GM19240 (cell line): ENCODE data around the gene ZC3H7B.
A peak's percentile ranks its signal among the peaks of the same experiment; 100 is the strongest.

Experiments used
- DNase-seq: peaks from one replicate; pipeline ENCODE4 v3.0.0; 2011; ENCODE audit warnings: low spot score; ENCODE audit not compliant: insufficient read length

The ZC3H7B gene

DNA sequence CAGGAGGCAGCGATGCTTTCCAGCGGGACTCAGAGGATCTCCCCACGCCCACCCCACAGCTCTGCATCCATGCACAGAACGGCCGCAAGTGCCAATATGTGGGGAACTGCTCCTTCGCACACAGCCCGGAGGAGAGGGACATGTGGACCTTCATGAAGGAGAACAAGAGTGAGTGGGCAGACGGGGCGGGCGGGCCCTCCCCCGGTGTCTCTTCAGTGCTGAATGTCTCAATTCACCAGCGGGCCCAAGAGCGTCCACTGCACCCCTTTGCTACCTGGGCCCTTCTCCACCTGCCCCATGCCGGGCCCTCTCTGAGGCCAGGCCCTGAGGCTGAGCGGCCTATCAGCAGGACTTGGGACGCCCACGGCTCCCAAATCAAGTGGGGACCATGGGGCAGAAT is 54.6 kb downstream of the ZC3H7B start:
- DNase-seq = no peak

GRCh38 chr22:41356430-41357028 is 55.2 kb downstream of the ZC3H7B start:
- DNase-seq = no peak

DNA sequence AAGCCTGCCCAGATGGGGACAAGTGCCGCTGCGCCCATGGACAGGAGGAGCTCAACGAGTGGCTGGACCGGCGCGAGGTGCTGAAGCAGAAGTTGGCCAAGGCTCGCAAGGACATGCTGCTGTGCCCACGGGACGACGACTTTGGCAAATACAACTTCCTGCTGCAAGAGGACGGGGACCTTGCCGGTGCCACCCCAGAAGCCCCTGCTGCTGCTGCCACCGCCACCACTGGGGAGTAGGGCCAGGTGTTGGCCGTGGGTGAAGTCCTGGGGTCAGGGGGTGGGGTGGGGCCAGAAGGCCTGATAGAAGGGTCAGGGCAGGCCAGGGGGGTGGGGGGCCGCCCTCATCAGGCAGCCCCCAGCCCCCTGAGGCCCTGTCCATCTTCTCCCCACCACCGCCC is 55.9 kb downstream of the ZC3H7B start:
- DNase-seq = no peak

- no peak for DNase-seq
Observed at GRCh38 chr22:41358927-41359326, 57.6 kb downstream of the ZC3H7B start.

- DNase-seq = no peak
Observed at GRCh38 chr22:41359376-41359775, 58.1 kb downstream of the ZC3H7B start.

DNA sequence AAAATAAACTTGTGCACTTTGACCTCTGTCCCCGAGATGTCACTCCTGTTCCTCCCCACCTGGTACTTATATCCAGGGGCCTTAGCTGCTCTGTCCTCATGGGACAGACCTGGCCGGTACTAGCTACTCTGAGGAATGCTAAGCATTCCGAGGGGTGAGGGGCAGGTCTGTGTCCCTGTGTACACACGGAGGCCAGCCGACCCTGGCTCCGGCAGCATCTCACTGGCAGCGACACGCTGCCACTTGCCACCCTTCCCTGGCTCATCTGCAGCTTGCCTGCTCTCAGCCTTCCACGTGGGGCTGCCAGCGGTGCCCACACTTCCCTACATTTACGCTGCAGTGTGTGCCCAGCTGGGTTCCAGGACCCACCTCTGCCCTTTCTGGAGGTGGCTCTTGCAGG is 58.8 kb downstream of the ZC3H7B start:
- no peak for DNase-seq

- DNase-seq = no peak
Observed at GRCh38 chr22:41361716-41362310, 60.5 kb downstream of the ZC3H7B start.

GRCh38 chr22:41362615-41363014 is 61.3 kb downstream of the ZC3H7B start:
- no peak for DNase-seq

- no peak for DNase-seq
Observed at GRCh38 chr22:41364233-41364632, 62.9 kb downstream of the ZC3H7B start.

DNA sequence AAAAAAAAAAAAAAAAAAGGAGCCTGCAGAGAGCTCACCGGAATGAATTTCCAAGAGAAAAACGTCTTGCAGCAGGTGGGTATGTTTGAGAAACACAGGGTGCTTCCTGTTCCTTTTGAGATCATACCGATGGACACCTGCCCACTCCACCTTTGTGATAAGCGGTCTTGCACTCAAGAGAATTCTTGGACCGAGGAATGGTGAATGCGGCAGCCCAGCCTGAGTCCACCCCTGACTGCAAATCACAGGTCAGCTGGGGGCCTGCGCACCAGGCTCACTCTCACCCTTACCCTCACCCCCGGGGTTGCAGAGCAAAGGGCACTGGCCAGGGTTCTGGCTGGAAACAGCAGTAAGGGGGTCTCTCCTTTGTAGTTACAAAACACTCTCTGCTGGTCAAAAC is 63.6 kb downstream of the ZC3H7B start:
- no peak for DNase-seq

GRCh38 chr22:41365425-41365824 is 64.1 kb downstream of the ZC3H7B start:
- DNase-seq = no peak

GRCh38 chr22:41366323-41367029 is 65.2 kb downstream of the ZC3H7B start:
- no peak for DNase-seq

DNA sequence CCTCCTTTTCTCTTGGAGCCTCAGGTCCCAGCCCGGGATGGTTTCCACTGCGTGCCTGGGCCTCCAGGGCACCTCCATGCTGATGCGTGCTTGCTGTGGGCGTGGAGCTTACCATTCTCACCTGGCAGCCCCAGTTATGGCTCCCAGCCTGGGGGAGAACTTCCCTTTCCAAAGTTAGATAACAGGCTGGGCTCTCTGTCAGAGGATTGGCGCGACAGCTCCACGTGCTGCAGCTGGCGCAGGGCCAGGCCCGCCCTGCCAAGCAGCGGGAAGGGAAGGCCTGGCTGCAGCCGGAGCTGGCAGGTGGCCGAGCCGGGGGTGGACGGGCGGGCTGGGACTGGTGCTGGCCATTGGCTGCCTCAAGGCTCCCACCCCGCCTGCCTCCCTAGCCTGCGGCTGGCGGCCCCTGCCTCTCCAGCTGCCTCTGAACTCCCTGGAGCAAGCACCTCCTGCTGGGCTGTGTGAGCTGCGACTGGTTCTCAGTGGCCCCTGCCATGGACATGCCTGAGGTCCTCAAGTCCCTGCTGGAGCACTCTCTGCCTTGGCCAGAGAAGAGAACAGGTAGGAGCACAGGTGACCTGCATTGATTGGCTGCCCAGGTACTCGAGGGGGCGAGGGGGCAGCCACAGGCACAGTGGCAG is 65.8 kb downstream of the ZC3H7B start:
- no peak for DNase-seq

DNA sequence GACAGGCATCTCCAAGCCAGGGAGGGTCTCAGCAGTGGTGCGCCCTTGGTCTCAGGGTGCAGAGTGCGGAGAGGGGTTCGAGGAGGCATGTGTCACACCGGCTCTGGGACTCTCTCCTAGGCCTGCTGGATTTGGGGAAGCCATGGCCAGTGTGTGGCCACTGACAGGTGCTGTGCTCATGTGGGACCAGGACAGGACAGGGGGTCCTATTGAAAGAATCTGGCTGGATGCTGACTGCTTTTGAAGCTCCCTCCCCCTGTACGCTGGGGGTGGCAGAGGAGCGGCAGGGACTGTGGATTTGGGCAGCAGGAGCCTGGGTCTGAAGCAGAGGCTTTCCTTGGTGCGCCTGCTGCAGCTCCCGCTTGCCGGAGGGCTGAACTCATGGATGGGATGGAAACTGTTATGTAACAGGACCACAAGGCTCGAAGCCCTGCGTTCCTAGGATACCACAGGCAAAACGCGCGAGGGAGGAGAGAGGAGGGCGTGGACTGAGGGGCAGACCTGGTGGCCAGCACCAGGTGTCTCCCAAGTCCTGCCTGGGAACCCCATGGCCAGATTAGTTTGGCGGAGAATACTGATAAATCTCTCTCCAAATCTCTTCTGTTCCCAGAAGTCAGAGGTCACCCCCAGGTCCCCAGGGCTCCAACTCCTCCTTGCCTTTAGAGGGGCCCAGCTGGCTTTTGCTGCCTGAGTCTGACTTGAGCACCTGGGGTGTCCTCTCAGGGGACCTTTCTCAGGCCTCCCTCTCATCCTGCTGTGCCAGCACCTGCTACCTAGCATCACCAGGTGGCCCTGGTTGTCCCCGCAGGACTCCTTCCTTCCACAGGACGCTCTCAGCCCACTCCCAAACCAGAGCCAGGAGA is 66.6 kb downstream of the ZC3H7B start:
- no peak for DNase-seq

- DNase-seq = no peak
Observed at GRCh38 chr22:41368543-41369423, 67.5 kb downstream of the ZC3H7B start.

DNA sequence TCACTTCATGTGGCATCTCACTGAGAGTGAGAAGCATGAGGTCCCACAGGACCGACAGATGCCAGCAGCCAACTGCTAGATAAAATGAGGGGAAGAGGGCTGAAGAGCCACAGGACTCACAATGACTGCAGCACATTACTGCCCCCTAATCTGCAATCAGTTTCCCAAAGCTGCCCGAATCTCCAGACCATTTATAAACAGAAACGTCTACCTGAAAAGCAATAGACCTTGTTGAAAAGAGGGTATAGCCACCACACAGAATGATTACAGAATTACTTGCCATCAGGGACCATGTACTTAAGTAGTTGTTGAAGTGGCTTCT is 68.1 kb downstream of the ZC3H7B start:
- DNase-seq = no peak

GRCh38 chr22:41369837-41370236 is 68.5 kb downstream of the ZC3H7B start:
- no peak for DNase-seq

DNA sequence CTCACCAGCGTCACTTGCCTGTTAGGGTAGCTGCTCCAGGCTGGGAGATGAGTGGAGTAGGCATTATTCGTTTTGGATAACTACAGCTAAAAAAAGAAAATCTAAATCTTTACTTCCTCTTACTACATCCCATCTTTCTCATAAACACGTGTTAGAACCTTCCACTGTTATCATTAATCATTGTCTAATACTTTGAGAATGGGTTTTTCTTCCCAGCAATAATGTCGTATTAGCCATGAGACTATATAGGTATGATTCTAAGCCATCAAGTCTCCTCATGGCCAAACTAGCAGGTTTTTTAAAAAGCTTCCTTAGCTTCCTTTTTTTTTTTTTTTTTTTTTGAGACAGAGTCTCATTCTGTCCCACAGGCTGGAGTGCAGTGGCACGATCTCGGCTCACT is 76.5 kb downstream of the ZC3H7B start:
- DNase-seq = no peak

DNA sequence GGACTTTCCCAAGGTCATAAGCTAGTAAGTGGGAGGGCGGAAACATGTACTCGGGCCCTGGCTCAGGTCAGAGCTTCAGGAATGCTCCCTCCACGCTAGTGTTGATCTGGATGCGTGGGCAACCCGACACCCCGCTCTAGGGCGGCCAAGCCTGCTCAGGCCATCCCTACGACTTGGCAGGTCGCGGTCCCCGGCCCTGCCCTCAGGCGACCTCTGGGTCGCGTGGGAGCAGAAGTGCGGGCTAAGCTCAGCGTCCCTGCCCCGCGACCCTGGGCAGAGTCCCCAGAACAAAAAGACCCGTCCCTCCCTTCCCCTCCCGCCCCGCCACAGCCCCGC is 79.6 kb downstream of the ZC3H7B start:
- no peak for DNase-seq

GRCh38 chr22:41381329-41382097 is 80.2 kb downstream of the ZC3H7B start, which contains the start of gene TEF:
TSS of gene TEF (plus strand) at chr22:41381942. CDS start at chr22:41382045, 103 bp downstream.
- DNase-seq = peak; percentile 98
